ENCODE data around the gene BABAM2.

The BABAM2 gene

DNA sequence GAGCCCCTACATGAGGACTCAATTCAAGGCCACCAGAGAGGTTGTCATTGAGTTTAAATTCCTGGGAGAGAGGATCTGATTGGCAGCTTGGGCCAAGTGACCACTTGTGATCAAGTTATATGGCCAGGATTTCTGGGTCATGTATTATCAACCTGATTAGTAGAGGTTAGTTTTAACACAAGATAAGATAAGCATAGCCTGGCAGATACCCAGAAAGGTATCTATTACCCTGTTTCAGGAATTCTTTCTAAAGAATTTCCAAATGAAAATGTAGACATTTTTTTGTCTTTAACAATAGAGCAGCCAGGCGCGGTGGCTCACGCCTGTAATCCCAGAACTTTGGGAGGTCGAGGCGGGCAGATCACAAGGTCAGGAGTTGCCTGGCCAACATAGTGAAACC lies 50.5 kb downstream of the BABAM2 start:
- TF ChIP-seq, protein P1, sequence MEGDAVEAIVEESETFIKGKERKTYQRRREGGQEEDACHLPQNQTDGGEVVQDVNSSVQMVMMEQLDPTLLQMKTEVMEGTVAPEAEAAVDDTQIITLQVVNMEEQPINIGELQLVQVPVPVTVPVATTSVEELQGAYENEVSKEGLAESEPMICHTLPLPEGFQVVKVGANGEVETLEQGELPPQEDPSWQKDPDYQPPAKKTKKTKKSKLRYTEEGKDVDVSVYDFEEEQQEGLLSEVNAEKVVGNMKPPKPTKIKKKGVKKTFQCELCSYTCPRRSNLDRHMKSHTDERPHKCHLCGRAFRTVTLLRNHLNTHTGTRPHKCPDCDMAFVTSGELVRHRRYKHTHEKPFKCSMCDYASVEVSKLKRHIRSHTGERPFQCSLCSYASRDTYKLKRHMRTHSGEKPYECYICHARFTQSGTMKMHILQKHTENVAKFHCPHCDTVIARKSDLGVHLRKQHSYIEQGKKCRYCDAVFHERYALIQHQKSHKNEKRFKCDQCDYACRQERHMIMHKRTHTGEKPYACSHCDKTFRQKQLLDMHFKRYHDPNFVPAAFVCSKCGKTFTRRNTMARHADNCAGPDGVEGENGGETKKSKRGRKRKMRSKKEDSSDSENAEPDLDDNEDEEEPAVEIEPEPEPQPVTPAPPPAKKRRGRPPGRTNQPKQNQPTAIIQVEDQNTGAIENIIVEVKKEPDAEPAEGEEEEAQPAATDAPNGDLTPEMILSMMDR (conservative IDR thresholded peaks at IDR 0.05; ENCODE audit: low read depth, low read length): no peak
- no peak for DNase-seq (ENCODE audit: low read depth)
- no peak overlapping the region for H3K4me3 ChIP-seq (ENCODE audit: low read length)

DNA sequence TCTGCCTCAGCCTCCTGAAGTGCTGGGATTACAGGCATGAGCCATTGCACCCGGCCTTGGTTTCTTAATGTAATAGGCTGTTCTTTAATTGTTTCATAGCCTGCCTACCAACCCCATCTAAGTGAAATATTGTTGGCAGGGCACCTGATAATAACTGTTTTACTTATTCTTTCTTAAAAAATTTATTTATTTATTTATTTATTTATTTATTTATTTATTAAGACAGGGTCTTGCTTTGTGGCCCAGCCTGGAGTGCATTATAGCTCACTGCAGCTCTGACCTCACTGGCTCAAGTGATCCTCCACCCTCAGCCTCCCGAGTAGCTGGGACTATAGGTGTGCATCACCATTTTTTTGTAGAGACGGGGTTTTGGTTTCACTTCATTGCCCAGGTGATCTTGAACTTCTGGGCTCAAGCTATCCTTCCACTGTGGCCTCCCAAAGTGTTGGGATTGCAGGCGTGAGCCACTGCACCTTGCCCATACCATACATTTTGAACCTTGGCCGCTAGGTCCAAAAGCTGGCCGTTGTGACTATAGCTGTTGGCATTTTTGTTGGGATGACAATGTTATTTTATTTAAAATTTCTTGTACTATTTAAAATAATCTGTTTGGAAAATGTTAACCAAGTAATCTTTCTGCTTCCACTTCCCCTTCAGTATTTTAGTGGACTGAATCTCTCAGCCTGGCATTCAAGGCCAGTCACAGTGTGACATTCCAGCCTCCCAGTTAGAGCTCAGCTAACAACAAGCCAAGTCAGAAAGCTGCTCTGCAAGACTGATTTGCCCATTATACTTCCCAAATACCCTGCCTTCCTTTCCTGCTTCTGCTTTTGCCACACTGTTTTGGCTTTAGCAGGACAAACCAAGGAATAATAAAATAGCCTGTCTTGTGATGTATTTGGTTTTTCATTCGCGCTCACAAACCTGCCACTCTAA lies 52.4 kb downstream of the BABAM2 start:
- DNase-seq (ENCODE audit: low read depth): no peak
- TF ChIP-seq, protein P1 (conservative IDR thresholded peaks at IDR 0.05; ENCODE audit: low read depth, low read length): no peak
- no peak overlapping the region for H3K4me3 ChIP-seq (ENCODE audit: low read length)

DNA sequence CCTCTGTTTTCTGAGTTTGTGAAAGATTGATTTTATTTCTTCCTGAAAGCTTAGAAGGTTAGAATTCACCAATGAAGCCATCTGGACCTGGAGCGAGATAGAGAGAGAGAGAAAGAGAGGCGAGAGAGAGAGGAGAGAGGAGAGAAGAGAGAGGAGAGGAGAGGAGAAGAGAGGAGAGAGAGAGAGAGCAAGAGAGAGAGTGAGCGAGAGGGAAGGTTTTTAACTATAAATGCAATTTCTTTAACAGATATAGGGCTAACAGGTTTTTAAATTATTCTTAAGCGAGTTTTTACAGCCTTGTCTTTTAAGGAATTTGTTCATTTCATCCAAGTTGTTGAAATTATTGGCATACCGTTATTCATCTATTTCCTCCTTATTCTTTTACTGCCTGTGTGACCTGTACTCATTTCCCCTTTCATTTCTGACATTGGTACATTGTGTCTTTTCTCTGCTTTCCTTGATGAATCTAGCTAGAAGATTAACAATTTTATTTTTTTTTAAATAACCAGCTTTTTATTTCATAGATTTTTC lies 56.1 kb downstream of the BABAM2 start:
- H3K4me3 ChIP-seq (ENCODE audit: low read length): no peak overlapping the region
- no peak for DNase-seq (ENCODE audit: low read depth)
- TF ChIP-seq, protein P1 (conservative IDR thresholded peaks at IDR 0.05; ENCODE audit: low read depth, low read length): no peak

DNA sequence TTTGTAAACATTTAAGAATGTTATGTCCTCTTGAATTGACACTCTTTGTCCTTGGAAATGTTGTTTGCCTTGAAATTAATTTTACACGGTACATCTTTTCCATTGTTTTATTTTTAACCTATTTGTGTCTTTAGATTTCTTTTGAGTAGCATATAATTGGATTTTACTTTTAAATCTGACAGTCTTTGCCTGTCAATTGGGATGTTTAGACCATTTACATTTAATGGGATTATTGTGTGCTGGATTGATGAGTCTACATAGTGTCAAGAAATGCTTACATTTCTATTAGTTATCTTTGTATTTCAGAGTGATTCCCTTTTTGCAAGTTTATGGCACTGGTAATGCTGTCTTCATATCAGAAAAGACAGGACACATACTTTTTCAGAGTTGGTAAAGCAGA lies 61.5 kb downstream of the BABAM2 start:
- DNase-seq (ENCODE audit: low read depth): no peak
- H3K4me3 ChIP-seq (ENCODE audit: low read length): no peak overlapping the region
- TF ChIP-seq, protein P1 (conservative IDR thresholded peaks at IDR 0.05; ENCODE audit: low read depth, low read length): no peak

DNA sequence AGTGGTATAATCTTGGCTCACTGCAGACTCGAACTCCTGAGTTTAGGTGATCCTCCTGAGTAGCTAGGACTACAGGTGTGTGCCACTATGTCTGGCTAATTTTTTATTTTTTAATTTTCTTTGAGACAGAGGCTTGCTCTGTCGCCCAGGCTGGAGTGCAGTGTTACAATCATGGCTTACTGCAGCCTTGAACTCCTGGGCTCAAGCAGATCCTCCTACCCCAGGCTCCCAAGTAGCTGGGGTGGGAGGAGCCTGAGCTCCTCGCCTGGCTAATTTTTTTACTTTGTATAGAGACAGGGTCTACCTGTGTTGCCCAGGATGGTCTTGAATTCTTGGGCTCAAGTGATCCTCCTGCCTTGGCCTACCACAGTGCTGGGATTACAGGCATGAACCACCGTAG lies 62.5 kb downstream of the BABAM2 start:
- no peak overlapping the region for H3K4me3 ChIP-seq (ENCODE audit: low read length)
- no peak for DNase-seq (ENCODE audit: low read depth)
- TF ChIP-seq, protein P1 (conservative IDR thresholded peaks at IDR 0.05; ENCODE audit: low read depth, low read length): no peak

DNA sequence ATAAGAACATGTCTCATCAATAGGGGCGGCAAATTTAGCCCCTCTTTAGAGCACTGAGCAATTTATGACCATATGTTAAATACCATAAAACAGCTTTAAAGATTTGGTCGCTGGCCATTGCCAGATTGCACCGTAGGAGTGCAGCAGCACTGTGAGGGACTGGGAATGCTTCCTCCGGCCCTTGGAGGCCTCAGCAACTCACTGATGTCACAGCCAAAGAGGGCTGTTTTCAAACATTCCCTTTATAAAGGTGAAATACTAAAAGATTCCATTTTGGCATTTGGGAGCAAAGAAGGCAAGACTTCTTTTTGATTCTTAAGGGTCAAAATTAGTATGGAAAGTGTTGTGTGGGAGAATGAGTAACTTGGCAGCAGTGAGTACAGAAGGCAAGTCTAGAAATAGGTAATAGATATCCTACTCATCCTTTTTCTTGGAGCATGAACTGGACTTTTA lies 63.7 kb downstream of the BABAM2 start:
- no peak overlapping the region for H3K4me3 ChIP-seq (ENCODE audit: low read length)
- no peak for DNase-seq (ENCODE audit: low read depth)
- TF ChIP-seq, protein P1 (conservative IDR thresholded peaks at IDR 0.05; ENCODE audit: low read depth, low read length): no peak
